Thyroid gland (tissue), 4 donors: ENCODE measurements around the gene TMEM132C.

Source experiments
- POLR2A ChIP-seq, 2 donors: fragments of 450-650 bp; IDR thresholded peaks; one replicate each; pipeline ENCODE4 v1.6.1; 2017; ENCODE audit warnings: antibody characterized with exemption in 2 of 2, mild to moderate bottlenecking in 2 of 2, moderate library complexity in 1 of 2
- TF ChIP-seq, protein P1 (sequence below), 6 experiments: fragments of 200-600 bp in 3 of 6; fragments of 450-650 bp in 3 of 6; sonication (generic) in 3 of 6; IDR thresholded peaks; one replicate each; pipeline ENCODE4 v1.5.1; 2016 to 2019; ENCODE audit warnings: antibody characterized with exemption in 6 of 6, mild to moderate bottlenecking in 2 of 6, inconsistent platforms in 1 of 6, moderate library complexity in 1 of 6

DNA sequence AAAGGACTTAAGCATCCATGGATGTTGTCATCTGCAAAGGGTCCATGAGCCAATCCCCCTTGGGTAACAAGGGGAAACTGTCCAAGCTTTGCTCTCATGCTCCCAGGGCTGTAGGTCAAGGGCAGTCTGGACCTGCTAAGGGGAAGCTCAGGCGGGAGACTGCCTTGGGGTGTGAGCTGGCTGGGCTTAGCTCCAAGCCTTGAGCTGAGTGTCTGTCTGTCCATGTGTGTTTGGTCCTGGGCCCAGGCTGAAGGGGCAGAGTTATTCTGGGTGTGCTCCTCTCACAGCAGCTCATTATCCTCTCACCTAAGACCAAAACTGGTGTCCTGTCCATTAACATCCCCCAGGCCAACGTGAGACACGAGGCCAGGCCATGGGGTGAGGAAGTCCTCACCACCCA lies 282.0 kb downstream of the TMEM132C start:
- TF ChIP-seq, protein P1, sequence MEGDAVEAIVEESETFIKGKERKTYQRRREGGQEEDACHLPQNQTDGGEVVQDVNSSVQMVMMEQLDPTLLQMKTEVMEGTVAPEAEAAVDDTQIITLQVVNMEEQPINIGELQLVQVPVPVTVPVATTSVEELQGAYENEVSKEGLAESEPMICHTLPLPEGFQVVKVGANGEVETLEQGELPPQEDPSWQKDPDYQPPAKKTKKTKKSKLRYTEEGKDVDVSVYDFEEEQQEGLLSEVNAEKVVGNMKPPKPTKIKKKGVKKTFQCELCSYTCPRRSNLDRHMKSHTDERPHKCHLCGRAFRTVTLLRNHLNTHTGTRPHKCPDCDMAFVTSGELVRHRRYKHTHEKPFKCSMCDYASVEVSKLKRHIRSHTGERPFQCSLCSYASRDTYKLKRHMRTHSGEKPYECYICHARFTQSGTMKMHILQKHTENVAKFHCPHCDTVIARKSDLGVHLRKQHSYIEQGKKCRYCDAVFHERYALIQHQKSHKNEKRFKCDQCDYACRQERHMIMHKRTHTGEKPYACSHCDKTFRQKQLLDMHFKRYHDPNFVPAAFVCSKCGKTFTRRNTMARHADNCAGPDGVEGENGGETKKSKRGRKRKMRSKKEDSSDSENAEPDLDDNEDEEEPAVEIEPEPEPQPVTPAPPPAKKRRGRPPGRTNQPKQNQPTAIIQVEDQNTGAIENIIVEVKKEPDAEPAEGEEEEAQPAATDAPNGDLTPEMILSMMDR (IDR thresholded peaks at IDR 0.05) = no peak
- TF ChIP-seq POLR2A (IDR thresholded peaks at IDR 0.05) = no peak
